Measurements from ENCODE around the gene KREMEN2.
A peak's percentile ranks its signal among the peaks of the same experiment; 100 is the strongest.

KREMEN2 gene

GRCh38 chr16:2980227-2981176 is 16.4 kb downstream of the KREMEN2 start, which contains the start of gene PKMYT1:
TSS of gene PKMYT1 (minus strand) at chr16:2980446. CDS start at chr16:2979657, 789 bp downstream.
- peak; percentile 88 for DNase-seq

- DNase-seq, result no peak
Measured at GRCh38 chr16:2981177-2981898, 17.3 kb downstream of the KREMEN2 start.

- no peak for DNase-seq
Measured at GRCh38 chr16:2981899-2982250, 17.8 kb downstream of the KREMEN2 start.

- DNase-seq, result no peak
Measured at GRCh38 chr16:2982402-2982801, 18.3 kb downstream of the KREMEN2 start.

- peak; percentile 42 for DNase-seq
Measured at GRCh38 chr16:2983706-2984136, 19.6 kb downstream of the KREMEN2 start.

GRCh38 chr16:2985462-2985861 is 21.4 kb downstream of the KREMEN2 start:
- DNase-seq, result no peak

GRCh38 chr16:2985893-2986355 is 21.8 kb downstream of the KREMEN2 start:
- no peak for DNase-seq

GRCh38 chr16:2986623-2987188 is 22.6 kb downstream of the KREMEN2 start:
- DNase-seq, result no peak

- DNase-seq, result no peak
Measured at GRCh38 chr16:2987286-2987685, 23.2 kb downstream of the KREMEN2 start.

GRCh38 chr16:2987833-2988232 is 23.8 kb downstream of the KREMEN2 start:
- no peak for DNase-seq

- DNase-seq, result no peak
Measured at GRCh38 chr16:2988590-2989099, 24.6 kb downstream of the KREMEN2 start.

GRCh38 chr16:2990891-2991290 is 26.8 kb downstream of the KREMEN2 start:
- DNase-seq, result no peak

- no peak for DNase-seq
Measured at GRCh38 chr16:2991566-2992261, 27.6 kb downstream of the KREMEN2 start.

GRCh38 chr16:2992383-2993081 is 28.5 kb downstream of the KREMEN2 start:
- DNase-seq, result no peak

- no peak for DNase-seq
Measured at GRCh38 chr16:2996298-2996697, 32.2 kb downstream of the KREMEN2 start.

GRCh38 chr16:2999929-3000328 is 35.9 kb downstream of the KREMEN2 start:
- DNase-seq, result no peak

GRCh38 chr16:3000540-3000939 is 36.5 kb downstream of the KREMEN2 start:
- DNase-seq, result no peak

- DNase-seq, result no peak
Measured at GRCh38 chr16:3001316-3001715, 37.2 kb downstream of the KREMEN2 start.

GRCh38 chr16:3003582-3004270 is 39.7 kb downstream of the KREMEN2 start:
- peak; percentile 94 for DNase-seq

- DNase-seq, result no peak
Measured at GRCh38 chr16:3004319-3004718, 40.2 kb downstream of the KREMEN2 start.

- no peak for DNase-seq
Measured at GRCh38 chr16:3004781-3005284, 40.8 kb downstream of the KREMEN2 start.
